ENCODE measurements around the gene RNU6-9.

Gene RNU6-9

DNA sequence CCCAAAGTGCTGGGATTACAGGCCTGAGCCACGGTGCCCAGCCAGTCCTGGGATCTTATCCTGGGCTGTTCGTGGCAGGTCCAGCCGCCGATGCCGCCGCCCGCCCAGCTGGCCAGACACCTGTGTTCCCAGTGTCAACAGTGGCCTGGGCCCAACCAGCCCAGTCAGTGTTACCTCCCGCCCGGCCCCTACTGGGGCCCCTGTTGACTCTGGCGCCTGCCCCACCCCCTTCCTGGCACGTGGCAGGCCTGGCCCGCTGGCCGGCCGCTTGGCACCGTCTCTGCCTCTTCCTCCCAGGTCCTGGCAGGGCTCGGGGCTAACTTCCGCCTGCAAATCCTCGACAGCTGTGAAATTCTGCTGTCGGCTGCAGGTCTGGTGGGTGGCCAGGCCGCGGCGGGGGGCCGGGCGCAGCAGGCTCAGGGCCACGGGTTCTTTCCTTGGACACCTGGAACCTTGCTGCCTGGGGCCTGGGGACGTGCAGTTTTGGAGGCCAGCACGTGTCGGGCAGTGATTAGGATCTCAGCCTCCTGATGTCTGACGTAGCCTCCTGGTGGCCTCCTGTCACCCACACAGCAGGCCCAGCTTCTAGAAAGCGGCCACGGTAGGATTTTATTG is 41.7 kb downstream of the RNU6-9 start:
- Mint-ChIP-seq H3K4me1 (peaks cover 14% of the 10 kb centered on the region), H3K27ac (peak overlapping the region in 2 of 3 experiments; percentile 45 to 66), H3K4me3 (no peak overlapping the region), H3K9me3 (no peaks in the 10 kb centered on the region), H3K27me3 (ENCODE audit: low read depth) (no peaks in the 10 kb centered on the region), H3K36me3 (ENCODE audit: low read depth) (peaks cover 42% of the 10 kb centered on the region)
- TF ChIP-seq, protein P1, sequence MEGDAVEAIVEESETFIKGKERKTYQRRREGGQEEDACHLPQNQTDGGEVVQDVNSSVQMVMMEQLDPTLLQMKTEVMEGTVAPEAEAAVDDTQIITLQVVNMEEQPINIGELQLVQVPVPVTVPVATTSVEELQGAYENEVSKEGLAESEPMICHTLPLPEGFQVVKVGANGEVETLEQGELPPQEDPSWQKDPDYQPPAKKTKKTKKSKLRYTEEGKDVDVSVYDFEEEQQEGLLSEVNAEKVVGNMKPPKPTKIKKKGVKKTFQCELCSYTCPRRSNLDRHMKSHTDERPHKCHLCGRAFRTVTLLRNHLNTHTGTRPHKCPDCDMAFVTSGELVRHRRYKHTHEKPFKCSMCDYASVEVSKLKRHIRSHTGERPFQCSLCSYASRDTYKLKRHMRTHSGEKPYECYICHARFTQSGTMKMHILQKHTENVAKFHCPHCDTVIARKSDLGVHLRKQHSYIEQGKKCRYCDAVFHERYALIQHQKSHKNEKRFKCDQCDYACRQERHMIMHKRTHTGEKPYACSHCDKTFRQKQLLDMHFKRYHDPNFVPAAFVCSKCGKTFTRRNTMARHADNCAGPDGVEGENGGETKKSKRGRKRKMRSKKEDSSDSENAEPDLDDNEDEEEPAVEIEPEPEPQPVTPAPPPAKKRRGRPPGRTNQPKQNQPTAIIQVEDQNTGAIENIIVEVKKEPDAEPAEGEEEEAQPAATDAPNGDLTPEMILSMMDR (IDR thresholded peaks at IDR 0.05; ENCODE audit: unreplicated experiment in 3 of 3), result no peak

DNA sequence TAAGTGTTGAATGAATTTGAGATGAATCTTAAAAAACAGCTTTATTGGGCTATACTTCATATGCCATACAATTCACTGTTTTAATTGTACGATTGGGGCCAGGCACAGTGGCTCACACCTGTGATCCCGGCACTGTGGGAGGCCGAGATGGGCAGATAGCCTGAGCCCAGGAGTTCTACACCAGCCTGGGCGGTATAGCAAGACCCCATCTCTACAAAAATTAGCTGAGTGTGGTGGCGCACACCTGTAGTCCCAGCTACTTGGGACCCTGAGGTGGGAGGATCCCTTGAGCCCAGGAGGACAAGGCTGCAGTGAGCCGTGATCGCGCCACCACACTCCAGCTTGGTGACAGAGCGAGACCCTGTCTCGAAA is 42.9 kb downstream of the RNU6-9 start:
- Mint-ChIP-seq H3K4me3 (no peak overlapping the region), H3K9me3 (no peaks in the 10 kb centered on the region), H3K27ac (no peak overlapping the region), H3K4me1 (peaks cover 19% of the 10 kb centered on the region), H3K27me3 (ENCODE audit: low read depth) (no peaks in the 10 kb centered on the region), H3K36me3 (ENCODE audit: low read depth) (peaks cover 38% of the 10 kb centered on the region)
- TF ChIP-seq, protein P1 (IDR thresholded peaks at IDR 0.05; ENCODE audit: unreplicated experiment in 3 of 3), result no peak

DNA sequence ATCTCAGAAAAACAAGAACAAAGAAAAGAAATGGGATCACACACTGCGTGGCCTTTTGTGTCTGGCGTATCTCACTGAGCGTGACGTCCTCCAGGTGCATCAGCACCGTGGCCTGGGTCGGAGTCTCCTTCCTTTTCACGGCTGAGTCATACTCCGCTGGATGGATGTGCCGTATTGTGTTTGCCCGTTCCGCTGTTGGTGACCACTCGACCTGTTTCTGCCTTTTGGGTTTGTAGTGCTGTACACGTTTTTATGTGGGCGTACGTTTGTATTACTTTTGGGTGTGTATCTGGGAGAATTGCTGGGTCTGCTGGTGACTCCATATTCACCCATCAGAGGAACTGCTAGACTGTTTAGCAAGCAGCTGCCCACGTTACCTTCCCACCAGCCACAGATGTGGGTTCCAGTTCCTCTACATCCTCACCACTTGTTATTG is 44.0 kb downstream of the RNU6-9 start:
- H3K27me3 Mint-ChIP-seq (ENCODE audit: low read depth), result no peaks in the 10 kb centered on the region
- H3K9me3 Mint-ChIP-seq, result no peaks in the 10 kb centered on the region
- H3K27ac Mint-ChIP-seq, result peak overlapping the region in 2 of 3 experiments; percentile 53 to 61
- H3K4me1 Mint-ChIP-seq, result peaks cover 26% of the 10 kb centered on the region
- H3K4me3 Mint-ChIP-seq, result no peak overlapping the region
- TF ChIP-seq, protein P1 (IDR thresholded peaks at IDR 0.05; ENCODE audit: unreplicated experiment in 3 of 3), result no peak
- peaks cover 39% of the 10 kb centered on the region for H3K36me3 Mint-ChIP-seq (ENCODE audit: low read depth)

DNA sequence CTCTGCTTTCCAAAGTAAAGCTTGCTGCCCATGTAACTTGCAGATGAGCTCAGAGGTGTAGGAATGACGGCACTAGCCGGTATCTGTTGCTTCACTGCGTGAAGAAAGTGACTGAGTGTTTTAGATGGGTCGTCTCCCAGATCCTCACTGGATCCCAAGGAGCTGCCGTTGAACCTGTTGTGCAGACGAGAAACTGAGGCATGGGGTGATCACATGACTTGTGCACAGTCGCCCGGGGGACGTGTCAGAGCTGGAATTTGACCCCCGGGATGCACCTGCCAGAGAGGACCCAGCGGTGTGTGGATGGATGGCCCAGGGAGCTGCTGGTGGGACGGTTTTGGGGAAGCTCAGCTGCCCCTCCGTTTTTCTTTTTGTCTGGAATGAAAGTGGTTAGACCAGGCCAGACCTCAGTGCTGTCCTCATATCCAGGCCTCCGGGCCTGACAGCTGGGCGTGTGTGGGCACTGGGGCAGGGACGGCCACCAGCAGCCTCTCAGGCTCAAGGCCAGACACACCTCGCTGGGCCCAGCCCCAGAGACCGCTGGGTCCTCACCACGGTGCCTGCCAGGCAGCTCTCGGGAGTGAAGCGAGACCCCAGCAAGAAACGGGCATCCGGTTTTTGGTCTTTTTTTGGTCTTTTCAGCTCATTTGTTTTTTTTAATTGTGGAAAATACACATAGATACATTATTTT is 45.1 kb downstream of the RNU6-9 start:
- H3K36me3 Mint-ChIP-seq (ENCODE audit: low read depth), result peaks cover 48% of the 10 kb centered on the region
- TF ChIP-seq, protein P1 (IDR thresholded peaks at IDR 0.05; ENCODE audit: unreplicated experiment in 3 of 3), result no peak
- H3K27ac Mint-ChIP-seq, result peak overlapping the region in 2 of 3 experiments; percentile 64 to 82
- no peaks in the 10 kb centered on the region for H3K27me3 Mint-ChIP-seq (ENCODE audit: low read depth)
- no peak overlapping the region for H3K4me3 Mint-ChIP-seq
- H3K4me1 Mint-ChIP-seq, result peaks cover 26% of the 10 kb centered on the region
- H3K9me3 Mint-ChIP-seq, result no peaks in the 10 kb centered on the region

DNA sequence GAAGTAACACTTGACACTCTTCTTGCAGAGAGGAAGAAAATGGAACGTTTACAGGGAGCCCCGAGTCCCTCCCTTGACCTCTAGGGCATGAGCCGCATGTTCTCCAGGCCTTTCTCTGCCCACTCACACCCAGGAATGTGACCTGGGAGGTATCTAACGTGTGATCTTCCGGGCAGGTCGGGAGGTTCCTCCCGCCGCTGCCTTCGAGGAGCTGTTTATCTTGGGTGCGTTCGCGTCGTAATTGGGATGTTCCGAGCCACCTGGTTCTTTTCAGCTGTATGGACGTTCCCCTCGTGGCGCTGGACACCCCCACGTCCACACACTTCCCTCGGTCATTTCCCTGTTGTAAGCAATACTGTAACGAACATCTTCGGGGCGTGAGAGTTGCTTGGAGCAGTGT is 46.2 kb downstream of the RNU6-9 start:
- Mint-ChIP-seq H3K9me3 (no peaks in the 10 kb centered on the region), H3K4me3 (no peak overlapping the region), H3K27ac (peak overlapping the region; percentile 74 to 95 (median 80)), H3K27me3 (ENCODE audit: low read depth) (no peaks in the 10 kb centered on the region), H3K36me3 (ENCODE audit: low read depth) (peaks cover 55% of the 10 kb centered on the region), H3K4me1 (peaks cover 21% of the 10 kb centered on the region)
- TF ChIP-seq, protein P1 (IDR thresholded peaks at IDR 0.05; ENCODE audit: unreplicated experiment in 3 of 3), result no peak

Measured in nephron (organoid).